ENCODE results near the gene NKPD1. TPM values are rescaled to one million over a fixed set of nuclear protein-coding genes. Genes with fewer than 3 reads are reported as not detected.

Gene NKPD1
- under 1 TPM; 0.73 to 0.91 TPM for total RNA-seq
- 0.37 TPM for polyA plus RNA-seq (2013, experiment 1 of 2)
- polyA plus RNA-seq (2013, experiment 2 of 2) = 0.44 TPM
- total RNA-seq = 0.09 to 4.3 (median 1.2) reads per million in 172 experiments

- Histone ChIP-seq H3K36me3 (ENCODE audit: insufficient read depth, low read length) (no peaks in the 10 kb centered on the region), H3K27ac (ENCODE audit: low read depth in 1 of 2, low read length in 2 of 2) (no peak within 1 kb of the TSS), H3K4me1 (ENCODE audit: insufficient read depth, low read length) (peaks cover 24% of the 10 kb centered on the region), H3K9me3 (ENCODE audit: control insufficient read depth in 1 of 2, insufficient read depth in 1 of 2, low read length in 2 of 2) (no peaks in the 10 kb centered on the region), H3K4me3 (ENCODE audit: low read length) (no peak within 1 kb of the TSS), H3K27me3 (ENCODE audit: control insufficient read depth in 1 of 2, insufficient read depth in 2 of 2, low read length in 2 of 2) (no peaks in the 10 kb centered on the region)
- Mint-ChIP-seq H3K4me1 (ENCODE audit: low read depth) (peaks cover 16% of the 10 kb centered on the region), H3K4me3 (no peak within 1 kb of the TSS), H3K9me3 (no peaks in the 10 kb centered on the region), H3K27ac (no peak within 1 kb of the TSS), H3K36me3 (ENCODE audit: low read depth) (no peaks in the 10 kb centered on the region), H3K27me3 (peaks cover 13% of the 10 kb centered on the region)
- DNase-seq = no peak
- ATAC-seq (ENCODE audit: poor library complexity) = no peak
- intact Hi-C loops (cut with DNase I, micrococcal nuclease) = no loop called here
- ChIA-PET CTCF (no interaction called here), POLR2A (no interaction called here)
- TF ChIP-seq CTCF (IDR thresholded peaks at IDR 0.05) = no peak
Observed at GRCh38 chr19:45160870-45161737, at the start of gene NKPD1. Gene NKPD1, minus strand, starts transcription at chr19:45160982. Its CDS starts 832 bp downstream, at chr19:45160150.

GRCh38 chr19:45206328-45206727, 45.5 kb upstream of the NKPD1 start:
- POLR2A ChIA-PET = no interaction called here
- peaks cover 0 to 6% of the 10 kb centered on the region in 2 experiments for H3K27me3 ChIP-seq (ENCODE audit: control insufficient read depth in 1 of 2, insufficient read depth in 2 of 2, low read length in 2 of 2)
- Mint-ChIP-seq H3K27ac (no peak overlapping the region), H3K27me3 (no peaks in the 10 kb centered on the region), H3K36me3 (ENCODE audit: low read depth) (no peaks in the 10 kb centered on the region), H3K4me1 (ENCODE audit: low read depth) (no peaks in the 10 kb centered on the region), H3K9me3 (no peaks in the 10 kb centered on the region), H3K4me3 (no peak overlapping the region)
- TF ChIP-seq CTCF (IDR thresholded peaks at IDR 0.05) = no peak
- no peaks in the 10 kb centered on the region for H3K9me3 ChIP-seq (ENCODE audit: control insufficient read depth in 1 of 2, insufficient read depth in 1 of 2, low read length in 2 of 2)
- intact Hi-C loops (cut with DNase I, micrococcal nuclease) = no loop called here
- H3K4me3 ChIP-seq (ENCODE audit: low read length) = no peak overlapping the region
- H3K27ac ChIP-seq (ENCODE audit: low read depth in 1 of 2, low read length in 2 of 2) = no peak overlapping the region
- CTCF ChIA-PET = no interaction called here
- DNase-seq = no peak
- no peaks in the 10 kb centered on the region for H3K4me1 ChIP-seq (ENCODE audit: insufficient read depth, low read length)
- no peaks in the 10 kb centered on the region for H3K36me3 ChIP-seq (ENCODE audit: insufficient read depth, low read length)
- ATAC-seq (ENCODE audit: poor library complexity) = no peak

GRCh38 chr19:45205810-45206209, 45.0 kb upstream of the NKPD1 start:
- H3K4me3 ChIP-seq (ENCODE audit: low read length) = no peak overlapping the region
- Mint-ChIP-seq H3K4me1 (ENCODE audit: low read depth) (no peaks in the 10 kb centered on the region), H3K4me3 (no peak overlapping the region), H3K27me3 (no peaks in the 10 kb centered on the region), H3K27ac (no peak overlapping the region), H3K9me3 (no peaks in the 10 kb centered on the region), H3K36me3 (ENCODE audit: low read depth) (no peaks in the 10 kb centered on the region)
- H3K9me3 ChIP-seq (ENCODE audit: control insufficient read depth in 1 of 2, insufficient read depth in 1 of 2, low read length in 2 of 2) = no peaks in the 10 kb centered on the region
- ATAC-seq (ENCODE audit: poor library complexity) = no peak
- CTCF ChIA-PET = no interaction called here
- H3K4me1 ChIP-seq (ENCODE audit: insufficient read depth, low read length) = no peaks in the 10 kb centered on the region
- POLR2A ChIA-PET = no interaction called here
- peaks cover 0 to 3% of the 10 kb centered on the region in 2 experiments for H3K27me3 ChIP-seq (ENCODE audit: control insufficient read depth in 1 of 2, insufficient read depth in 2 of 2, low read length in 2 of 2)
- intact Hi-C loops (cut with DNase I, micrococcal nuclease) = no loop called here
- H3K36me3 ChIP-seq (ENCODE audit: insufficient read depth, low read length) = no peaks in the 10 kb centered on the region
- no peak for TF ChIP-seq CTCF (IDR thresholded peaks at IDR 0.05)
- no peak for DNase-seq
- H3K27ac ChIP-seq (ENCODE audit: low read depth in 1 of 2, low read length in 2 of 2) = no peak overlapping the region
